GM12878 (cell line): ENCODE data around the gene RPS15A. TPM values are rescaled to one million over a fixed set of nuclear protein-coding genes. Genes with fewer than 3 reads are reported as not detected.

Source experiments
- ATAC-seq: fragments of 200-7000 bp; cut with Tn5 transposase; 3 replicates; pipeline ENCODE4 v1.9.1; 2020; ENCODE audit warnings: mild to moderate bottlenecking, moderate library complexity
- BruUV-seq: library from RNA; stranded (reverse); fragments of 400-500 nt; replicated peaks from 2 replicates; lab custom pipeline; 2021; lab: Mats Ljungman, UMichigan
- CTCF ChIA-PET: fragments of 300-600 bp; sonication (Branson Sonifier 250); formaldehyde crosslinking; extraction: SDS; loops from one replicate; lab custom pipeline; 2021; ENCODE audit warnings: inconsistent platforms; lab: Yijun Ruan, JAX
- POLR2A ChIA-PET: fragments of 350-600 bp; formaldehyde crosslinking; extraction: SDS; loops from one replicate; lab custom pipeline; 2021; ENCODE audit warnings: inconsistent platforms; lab: Charles Lee
- RAD21 ChIA-PET: fragments of 300-600 bp; sonication (Branson Sonifier 250); formaldehyde crosslinking; loops from one replicate; lab custom pipeline; 2023; ENCODE audit warnings: antibody characterized with exemption; ENCODE audit not compliant: unreplicated experiment; lab: Charles Lee
- SMC1A ChIA-PET: fragments of 300-600 bp; sonication (Branson Sonifier 250); formaldehyde crosslinking; loops from one replicate; lab custom pipeline; 2023; ENCODE audit not compliant: unreplicated experiment, uncharacterized antibody; lab: Charles Lee
- DNase-seq: peaks from one replicate; pipeline ENCODE4 v3.0.0-alpha.2; 2011; ENCODE audit warnings: low read depth, low spot score
- FAIRE-seq: peaks from 3 replicates; lab custom pipeline; 2011; peaks lifted over from hg19 to GRCh38; lab: Jason Lieb, UNC
- H2AFZ ChIP-seq: 2 replicates; pipeline ENCODE4 v1.6.0; 2011; ENCODE audit warnings: low read depth, low read length, control low read depth; ENCODE audit not compliant: control insufficient read depth
- H3K27ac ChIP-seq: 2 replicates; pipeline ENCODE4 v1.5.1; 2011; ENCODE audit warnings: control low read depth; ENCODE audit not compliant: control insufficient read depth, insufficient read depth
- H3K27me3 ChIP-seq, 2 experiments: replicated peaks in 1 of 2; 2 replicates each; pipeline versions ENCODE4 v1.6.0 to v1.6.1; 2011; ENCODE audit warnings: low read length in 1 of 2; ENCODE audit not compliant: control insufficient read depth in 2 of 2, insufficient read depth in 2 of 2
- H3K36me3 ChIP-seq, 2 experiments: 2 replicates each; pipeline ENCODE4 v1.5.1; 2011; ENCODE audit warnings: low read length in 1 of 2; ENCODE audit not compliant: control insufficient read depth in 2 of 2, insufficient read depth in 2 of 2
- H3K4me1 ChIP-seq: 2 replicates; pipeline ENCODE4 v1.6.1; 2011; ENCODE audit warnings: mild to moderate bottlenecking, low read length, moderate library complexity, mixed read lengths; ENCODE audit not compliant: control insufficient read depth, insufficient read depth
- H3K4me2 ChIP-seq: 2 replicates; pipeline ENCODE4 v1.6.0; 2011; ENCODE audit warnings: control low read depth; ENCODE audit not compliant: control insufficient read depth, insufficient read depth
- H3K4me3 ChIP-seq: fragments of 200-600 bp; sonication (generic); 2 replicates; pipeline ENCODE4 v1.5.1; 2016
- H3K79me2 ChIP-seq: 2 replicates; pipeline ENCODE4 v1.6.0; 2011; ENCODE audit warnings: low read length; ENCODE audit not compliant: control insufficient read depth, insufficient read depth
- H3K9ac ChIP-seq: 2 replicates; pipeline ENCODE4 v1.8.0; 2011; ENCODE audit warnings: low read length, control low read depth, mixed read lengths; ENCODE audit not compliant: control insufficient read depth, insufficient read depth
- H3K9me3 ChIP-seq: replicated peaks from 3 replicates; pipeline ENCODE4 v1.5.1; 2011; ENCODE audit warnings: mild to moderate bottlenecking, low read length; ENCODE audit not compliant: control insufficient read depth, insufficient read depth
- H4K20me1 ChIP-seq: 2 replicates; pipeline ENCODE4 v1.6.0; 2011; ENCODE audit not compliant: control insufficient read depth, insufficient read depth
- ATF7 ChIP-seq: fragments of 450-650 bp; IDR thresholded peaks from 2 replicates; pipeline ENCODE4 v1.6.1; 2016; ENCODE audit warnings: low read depth, mild to moderate bottlenecking
- CEBPB ChIP-seq, 2 experiments: fragments of 150-350 bp in 1 of 2; IDR thresholded peaks; 2 replicates each; pipeline ENCODE4 v1.6.1; 2012 to 2014; ENCODE audit warnings: low read depth in 2 of 2, low read length in 2 of 2, borderline replicate concordance in 1 of 2, inconsistent platforms in 1 of 2
- FOS ChIP-seq: IDR thresholded peaks from 3 replicates; pipeline ENCODE4 v1.6.1; 2011; ENCODE audit warnings: borderline replicate concordance; ENCODE audit not compliant: insufficient read length; ENCODE audit errors: extremely low read depth
- HDGF ChIP-seq: fragments of 450-650 bp; IDR thresholded peaks from 2 replicates; pipeline ENCODE4 v1.6.1; 2016; ENCODE audit warnings: antibody characterized with exemption
- RUNX3 ChIP-seq: IDR thresholded peaks from 2 replicates; pipeline ENCODE4 v1.6.1; 2012; ENCODE audit warnings: low read length, inconsistent platforms
- SMAD5 ChIP-seq: IDR thresholded peaks from 2 replicates; pipeline ENCODE4 v1.6.1; 2016; ENCODE audit warnings: antibody characterized with exemption, low read depth
- SMC3 ChIP-seq: IDR thresholded peaks from 2 replicates; pipeline ENCODE4 v1.6.1; 2011; ENCODE audit warnings: low read length, improper control_type of control experiment, borderline replicate concordance
- SRF ChIP-seq, 2 experiments: IDR thresholded peaks; 2 replicates each; pipeline ENCODE4 v1.6.1; 2011; ENCODE audit warnings: low read depth in 2 of 2, low read length in 2 of 2, mild to moderate bottlenecking in 1 of 2, moderate library complexity in 1 of 2
- TCF3 ChIP-seq: IDR thresholded peaks from 2 replicates; pipeline ENCODE4 v1.6.1; 2012; ENCODE audit warnings: low read depth, mild to moderate bottlenecking, low read length, borderline replicate concordance; ENCODE audit not compliant: insufficient read depth
- YY1 ChIP-seq: IDR thresholded peaks from 2 replicates; pipeline ENCODE4 v1.6.1; 2011; ENCODE audit warnings: low read depth, mild to moderate bottlenecking, low read length
- ZNF622 ChIP-seq: fragments of 450-650 bp; IDR thresholded peaks from 2 replicates; pipeline ENCODE4 v1.6.1; 2017; ENCODE audit warnings: mild to moderate bottlenecking, inconsistent platforms
- WGBS: methylation state at CpG from one replicate; pipeline ENCODE4 v1.1.6; 2016; ENCODE audit warnings: low lambda C conversion rate; ENCODE audit not compliant: insufficient replicate concordance, insufficient coverage; ENCODE audit errors: missing lambda C conversion rate; 5-methylcytosine and 5-hydroxymethylcytosine counted together
- in situ Hi-C: fragments of 300-500 bp; cut with MboI; formaldehyde crosslinking; loops from 9 replicates; pipeline ENCODE4 v1.14.3; 2018; ENCODE audit warnings: mixed read lengths
- intact Hi-C: fragments of 100-400 bp; cut with micrococcal nuclease; formaldehyde crosslinking; loops from one replicate; pipeline ENCODE4 v1.14.2; 2022; ENCODE audit not compliant: unreplicated experiment
- polyA plus RNA-seq, 11 experiments: library from polyadenylated mRNA; depleted of rRNA in 4 of 11; unstranded in 6 of 11; stranded (reverse) in 5 of 11; fragments of >200 nt; fragmentation: Nextera tagmentation in 4 of 11; fragmentation: Illumina TruSeq in 1 of 11; extraction: Ambion mirVana in 4 of 11; extraction: Trizol in 1 of 11; gene quantifications; 1 replicate in 1 of 11; 2 replicates in 10 of 11; pipeline versions ENCODE4 v1.2.1 to v1.2.3, GENCODE V29; 2011 to 2016; ENCODE audit warnings: inconsistent platforms in 2 of 11, missing spikeins in 2 of 11, low read depth in 1 of 11
- total RNA-seq, 4 experiments: library from RNA; depleted of rRNA in 3 of 4; stranded (reverse); fragments of >200 nt in 3 of 4; fragmentation: Illumina TruSeq in 1 of 4; extraction: Trizol in 1 of 4; gene quantifications; 2 replicates each; pipeline versions ENCODE4 v1.2.1 to v1.2.3, GENCODE V29; 2013 to 2021
- TF ChIP-seq, protein P1 (sequence below): IDR thresholded peaks from 2 replicates; pipeline ENCODE4 v1.6.1; 2012; ENCODE audit warnings: improper control_type of control experiment, low read depth, low read length; ENCODE audit not compliant: insufficient replicate concordance
- TF ChIP-seq, protein P2 (sequence below): fragments of 450-650 bp; IDR thresholded peaks from 2 replicates; pipeline ENCODE4 v1.6.1; 2018; ENCODE audit warnings: mild to moderate bottlenecking, low read depth, moderate library complexity; ENCODE audit not compliant: partially characterized antibody

RPS15A gene
- total and polyA plus RNA-seq, 10 of the 15 experiments (the other 5 are each of a cell fraction or from before 2014, with no cell fraction given) = 1,566 to 6,408 (median 2,999) TPM

DNA sequence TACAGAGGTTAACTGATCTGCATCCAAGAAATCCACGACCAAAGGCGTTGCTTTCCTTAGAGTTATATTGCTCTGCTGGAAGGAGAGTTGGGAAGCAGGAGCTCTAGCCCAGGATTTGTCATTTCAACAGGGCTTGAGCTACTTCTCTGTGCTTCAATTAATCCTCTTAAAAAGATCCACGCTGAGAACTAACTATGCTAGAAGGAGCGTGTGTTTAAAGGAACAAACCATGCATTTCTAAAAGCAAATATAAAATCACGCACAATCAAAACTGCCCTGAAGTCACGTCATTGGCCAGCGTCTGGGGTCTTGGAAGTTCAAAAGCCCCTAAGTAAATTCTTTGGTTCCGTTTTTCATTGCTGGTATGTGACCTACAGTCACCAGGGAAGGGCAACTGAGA is 10.2 kb upstream of the RPS15A start:
- Histone ChIP-seq H3K4me2 (peak overlapping the region; percentile 86), H3K36me3 (peaks cover 0 to 9% of the 10 kb centered on the region in 2 experiments; a peak in 3 of 4 replicates), H3K4me1 (peaks cover 12% of the 10 kb centered on the region), H3K9ac (peak overlapping the region; percentile 97)
- DNase-seq (no peak), FAIRE-seq (no peak)
- in situ Hi-C loops = loop anchor here (5.0 kb wide), 1 partner anchor 172 kb away; no protein-coding TSS in a partner anchor
- WGBS = 3% methylated on average over 8 of the region's 8 CpGs
- no TSS peak for BruUV-seq
- CTCF ChIA-PET = interaction anchor here (0.8 to 5.3 kb wide), 8 partner anchors 9 to 213 kb away, joined by 3 to 80 read pairs (median 8); partner anchors contain the start of gene RPS15A
- intact Hi-C loops = loop anchor here (5.0 kb wide), 1 partner anchor 127 kb away; the partner anchor contains the start of gene SMG1
- no peak for TF ChIP-seq SMC3
- TF ChIP-seq SMAD5 = no peak
- TF ChIP-seq CEBPB (IDR thresholded peaks at IDR 0.05; ENCODE audit: borderline replicate concordance in 1 of 2, low read depth in 2 of 2, low read length in 2 of 2) = no peak
- TF ChIP-seq FOS = no peak
- no peak for TF ChIP-seq RUNX3
- no peak for TF ChIP-seq YY1
- TF ChIP-seq TCF3 = no peak
- TF ChIP-seq ATF7 = no peak
- no peak for TF ChIP-seq ZNF622
- no peak for TF ChIP-seq HDGF
- no peak for TF ChIP-seq SRF (IDR thresholded peaks at IDR 0.05; ENCODE audit: low read depth in 2 of 2, low read length in 2 of 2)
- TF ChIP-seq, protein P1, sequence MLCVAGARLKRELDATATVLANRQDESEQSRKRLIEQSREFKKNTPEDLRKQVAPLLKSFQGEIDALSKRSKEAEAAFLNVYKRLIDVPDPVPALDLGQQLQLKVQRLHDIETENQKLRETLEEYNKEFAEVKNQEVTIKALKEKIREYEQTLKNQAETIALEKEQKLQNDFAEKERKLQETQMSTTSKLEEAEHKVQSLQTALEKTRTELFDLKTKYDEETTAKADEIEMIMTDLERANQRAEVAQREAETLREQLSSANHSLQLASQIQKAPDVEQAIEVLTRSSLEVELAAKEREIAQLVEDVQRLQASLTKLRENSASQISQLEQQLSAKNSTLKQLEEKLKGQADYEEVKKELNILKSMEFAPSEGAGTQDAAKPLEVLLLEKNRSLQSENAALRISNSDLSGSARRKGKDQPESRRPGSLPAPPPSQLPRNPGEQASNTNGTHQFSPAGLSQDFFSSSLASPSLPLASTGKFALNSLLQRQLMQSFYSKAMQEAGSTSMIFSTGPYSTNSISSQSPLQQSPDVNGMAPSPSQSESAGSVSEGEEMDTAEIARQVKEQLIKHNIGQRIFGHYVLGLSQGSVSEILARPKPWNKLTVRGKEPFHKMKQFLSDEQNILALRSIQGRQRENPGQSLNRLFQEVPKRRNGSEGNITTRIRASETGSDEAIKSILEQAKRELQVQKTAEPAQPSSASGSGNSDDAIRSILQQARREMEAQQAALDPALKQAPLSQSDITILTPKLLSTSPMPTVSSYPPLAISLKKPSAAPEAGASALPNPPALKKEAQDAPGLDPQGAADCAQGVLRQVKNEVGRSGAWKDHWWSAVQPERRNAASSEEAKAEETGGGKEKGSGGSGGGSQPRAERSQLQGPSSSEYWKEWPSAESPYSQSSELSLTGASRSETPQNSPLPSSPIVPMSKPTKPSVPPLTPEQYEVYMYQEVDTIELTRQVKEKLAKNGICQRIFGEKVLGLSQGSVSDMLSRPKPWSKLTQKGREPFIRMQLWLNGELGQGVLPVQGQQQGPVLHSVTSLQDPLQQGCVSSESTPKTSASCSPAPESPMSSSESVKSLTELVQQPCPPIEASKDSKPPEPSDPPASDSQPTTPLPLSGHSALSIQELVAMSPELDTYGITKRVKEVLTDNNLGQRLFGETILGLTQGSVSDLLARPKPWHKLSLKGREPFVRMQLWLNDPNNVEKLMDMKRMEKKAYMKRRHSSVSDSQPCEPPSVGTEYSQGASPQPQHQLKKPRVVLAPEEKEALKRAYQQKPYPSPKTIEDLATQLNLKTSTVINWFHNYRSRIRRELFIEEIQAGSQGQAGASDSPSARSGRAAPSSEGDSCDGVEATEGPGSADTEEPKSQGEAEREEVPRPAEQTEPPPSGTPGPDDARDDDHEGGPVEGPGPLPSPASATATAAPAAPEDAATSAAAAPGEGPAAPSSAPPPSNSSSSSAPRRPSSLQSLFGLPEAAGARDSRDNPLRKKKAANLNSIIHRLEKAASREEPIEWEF = no peak
- TF ChIP-seq, protein P2, sequence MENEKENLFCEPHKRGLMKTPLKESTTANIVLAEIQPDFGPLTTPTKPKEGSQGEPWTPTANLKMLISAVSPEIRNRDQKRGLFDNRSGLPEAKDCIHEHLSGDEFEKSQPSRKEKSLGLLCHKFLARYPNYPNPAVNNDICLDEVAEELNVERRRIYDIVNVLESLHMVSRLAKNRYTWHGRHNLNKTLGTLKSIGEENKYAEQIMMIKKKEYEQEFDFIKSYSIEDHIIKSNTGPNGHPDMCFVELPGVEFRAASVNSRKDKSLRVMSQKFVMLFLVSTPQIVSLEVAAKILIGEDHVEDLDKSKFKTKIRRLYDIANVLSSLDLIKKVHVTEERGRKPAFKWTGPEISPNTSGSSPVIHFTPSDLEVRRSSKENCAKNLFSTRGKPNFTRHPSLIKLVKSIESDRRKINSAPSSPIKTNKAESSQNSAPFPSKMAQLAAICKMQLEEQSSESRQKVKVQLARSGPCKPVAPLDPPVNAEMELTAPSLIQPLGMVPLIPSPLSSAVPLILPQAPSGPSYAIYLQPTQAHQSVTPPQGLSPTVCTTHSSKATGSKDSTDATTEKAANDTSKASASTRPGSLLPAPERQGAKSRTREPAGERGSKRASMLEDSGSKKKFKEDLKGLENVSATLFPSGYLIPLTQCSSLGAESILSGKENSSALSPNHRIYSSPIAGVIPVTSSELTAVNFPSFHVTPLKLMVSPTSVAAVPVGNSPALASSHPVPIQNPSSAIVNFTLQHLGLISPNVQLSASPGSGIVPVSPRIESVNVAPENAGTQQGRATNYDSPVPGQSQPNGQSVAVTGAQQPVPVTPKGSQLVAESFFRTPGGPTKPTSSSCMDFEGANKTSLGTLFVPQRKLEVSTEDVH = no peak
- TF ChIP-seq, all 136 proteins: peak for 0
- Histone ChIP-seq H3K79me2 (peaks cover 50% of the 10 kb centered on the region), H3K4me3 (peak overlapping the region; percentile 91), H2AFZ (no peak overlapping the region; the same call in 1 of the 2 replicates), H3K27me3 (no peaks in the 10 kb centered on the region), H3K27ac (peak overlapping the region; percentile 93), H4K20me1 (no peaks in the 10 kb centered on the region), H3K9me3 (no peaks in the 10 kb centered on the region)
- RAD21 ChIA-PET = interaction anchor here (0.6 to 6.9 kb wide), 6 partner anchors 8 to 267 kb away, joined by 3 to 71 read pairs (median 5); partner anchors contain the start of genes COQ7 and RPS15A
- no peak for ATAC-seq
- SMC1A ChIA-PET = interaction anchor here (1.0 to 7.2 kb wide), 4 partner anchors 8 to 170 kb away, joined by 5 to 64 read pairs (median 19); partner anchors contain the start of gene RPS15A
- POLR2A ChIA-PET = interaction anchor here (0.5 to 8.9 kb wide), 6 partner anchors 9 to 1802 kb away, joined by 3 to 128 read pairs (median 4); partner anchors contain the start of genes COQ7 and RPS15A
